IPS-NIHi7 (cell line): ENCODE measurements around the gene GXYLT1.
"Not testable (repeated sequence)": the region's sequence is repeated elsewhere in the genome, so short reads cannot be mapped to it uniquely, and the experiment has no call there.

Experiments
- DNase-seq: peaks from one replicate; pipeline ENCODE4 v3.0.0; 2012; ENCODE audit warnings: mixed read lengths; ENCODE audit errors: extremely low spot score

Gene GXYLT1

DNA sequence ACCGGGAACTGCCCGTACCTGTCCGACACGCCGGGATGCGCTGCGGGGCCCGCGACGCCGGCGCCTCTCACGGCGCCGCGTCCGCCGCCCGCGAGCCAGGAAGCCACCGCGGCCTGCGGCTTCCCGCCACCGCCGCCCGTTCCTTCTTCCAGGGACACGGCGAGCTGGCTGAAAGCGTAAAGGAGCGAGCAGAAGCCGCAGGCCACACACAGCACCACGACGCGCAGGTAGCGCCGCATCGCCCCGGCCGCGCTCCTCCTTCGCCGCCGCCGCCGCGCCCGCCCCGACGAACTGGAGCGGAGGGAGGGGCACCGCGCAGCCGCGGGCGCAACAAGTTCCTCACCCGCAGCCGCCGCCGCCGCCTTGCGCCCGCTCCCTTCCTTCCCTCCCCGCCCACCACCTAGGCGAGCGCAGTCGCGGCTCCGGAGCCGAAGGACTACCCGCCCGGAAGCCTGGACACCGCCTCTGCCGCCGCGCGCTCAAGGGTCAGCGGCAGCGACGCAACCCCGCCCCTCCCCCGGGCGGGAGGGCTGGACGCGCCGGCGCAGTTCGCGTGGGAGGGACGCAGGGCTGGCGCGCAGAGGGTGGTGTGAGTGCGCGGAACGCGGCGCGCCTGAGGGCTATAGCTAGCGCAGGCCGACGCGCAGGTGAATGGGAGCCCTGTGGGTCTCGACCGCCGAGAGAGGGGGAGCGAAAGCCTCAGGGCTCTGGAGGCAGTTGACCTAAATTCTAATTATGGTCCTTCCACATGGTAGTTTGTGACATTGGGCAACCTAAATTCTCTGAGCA lies at the start of gene GXYLT1:
GXYLT1 (minus strand) TSS at position 467 of the 789 bp plus-strand sequence; CDS start at position 239, 228 bp downstream.
- DNase-seq: peak; percentile 90

DNA sequence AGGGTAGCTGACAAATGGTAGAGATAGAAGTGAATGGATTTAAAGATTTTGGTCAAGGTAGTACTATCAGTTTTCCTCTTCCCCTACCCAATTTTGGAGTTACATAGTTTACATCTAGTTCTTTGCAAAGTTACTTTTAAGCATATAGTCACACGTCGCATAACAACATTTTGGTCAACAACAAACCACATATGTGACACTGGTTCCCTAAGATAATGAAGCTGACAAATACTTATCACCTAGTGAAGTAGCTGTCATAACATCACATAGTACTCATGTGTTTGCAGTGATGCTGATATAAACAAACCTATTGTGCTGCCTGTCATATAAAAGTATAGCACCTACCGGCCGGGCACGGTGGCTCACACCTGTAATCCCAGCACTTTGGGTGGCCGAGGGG lies 48.0 kb upstream of the GXYLT1 start:
- no peak for DNase-seq

DNA sequence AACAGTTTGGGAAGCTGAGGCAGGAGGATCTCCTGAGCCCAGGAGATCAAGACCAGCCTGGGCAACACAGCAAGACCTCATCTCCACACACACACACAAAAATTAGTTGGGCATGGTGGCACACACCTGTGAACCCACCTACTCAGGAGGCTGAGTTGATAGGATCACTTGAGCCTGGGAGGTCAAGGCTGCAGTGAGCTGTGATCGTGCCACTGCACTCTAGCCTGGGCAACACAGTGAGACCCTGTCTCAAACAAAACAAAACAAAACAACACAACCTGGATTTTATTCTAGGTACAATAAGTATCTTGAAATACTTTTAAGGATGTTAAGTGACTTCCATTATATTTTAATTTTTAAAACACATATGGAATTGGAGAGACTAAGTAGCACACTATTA lies 47.6 kb upstream of the GXYLT1 start:
- DNase-seq: no peak

- no peak for DNase-seq
Observed at GRCh38 chr12:42190376-42190775, 45.7 kb upstream of the GXYLT1 start.

GRCh38 chr12:42188275-42188674 lies 43.6 kb upstream of the GXYLT1 start:
- DNase-seq: not testable (repeated sequence)

GRCh38 chr12:42187799-42188198 lies 43.1 kb upstream of the GXYLT1 start:
- DNase-seq: no peak

DNA sequence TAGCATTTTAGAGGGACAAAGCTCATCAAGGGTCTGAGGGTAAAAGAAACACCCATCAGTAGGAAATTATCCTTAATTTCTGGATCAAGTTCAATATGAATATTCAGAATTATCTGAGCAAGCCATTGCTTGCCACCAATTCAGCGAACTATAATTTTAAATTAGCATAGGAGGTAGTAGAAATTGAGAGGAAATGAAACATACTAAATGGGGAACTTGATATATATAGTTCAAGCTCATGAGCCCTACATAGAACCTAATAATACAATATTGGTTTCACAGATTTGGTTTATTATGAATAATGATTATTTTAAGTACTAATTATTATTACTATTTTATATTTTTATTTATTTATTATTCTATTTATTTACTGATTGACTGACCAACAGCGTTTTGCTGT lies 42.1 kb upstream of the GXYLT1 start:
- no peak for DNase-seq

- DNase-seq: no peak
Observed at GRCh38 chr12:42182394-42182793, 37.7 kb upstream of the GXYLT1 start.

GRCh38 chr12:42180990-42181596 lies 36.4 kb upstream of the GXYLT1 start:
- no peak for DNase-seq

- DNase-seq: no peak
Observed at GRCh38 chr12:42178101-42178500, 33.4 kb upstream of the GXYLT1 start.

- DNase-seq: no peak
Observed at GRCh38 chr12:42174978-42175377, 30.3 kb upstream of the GXYLT1 start.

DNA sequence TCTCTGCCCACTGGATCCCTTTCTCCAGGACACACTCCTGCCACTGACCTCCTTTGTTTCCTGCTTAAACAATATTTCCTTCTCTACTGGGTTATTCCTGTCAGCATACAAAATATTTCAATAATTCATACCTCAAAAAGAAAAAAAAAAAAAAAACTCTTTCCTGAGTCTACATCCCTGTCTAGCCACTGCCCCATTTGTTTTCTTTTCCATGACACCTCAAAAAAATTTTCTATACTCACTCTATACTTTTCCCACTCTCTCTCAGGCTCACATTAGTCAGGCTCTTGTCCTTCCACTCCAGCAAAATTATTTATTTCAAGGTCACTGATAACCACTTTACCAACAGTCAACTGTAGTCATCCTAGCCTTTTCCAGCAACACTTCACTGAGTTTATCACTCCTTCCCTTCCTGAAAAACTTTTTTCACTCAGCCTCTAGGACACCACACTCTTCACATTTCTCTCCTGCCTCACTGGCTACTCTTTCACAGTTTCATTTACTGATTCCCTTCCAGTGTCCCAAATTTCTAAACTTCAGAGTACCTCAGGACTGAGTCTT lies 29.4 kb upstream of the GXYLT1 start:
- no peak for DNase-seq

GRCh38 chr12:42172441-42173210 lies 28.0 kb upstream of the GXYLT1 start:
- no peak for DNase-seq

GRCh38 chr12:42167711-42168110 lies 23.0 kb upstream of the GXYLT1 start:
- no peak for DNase-seq

DNA sequence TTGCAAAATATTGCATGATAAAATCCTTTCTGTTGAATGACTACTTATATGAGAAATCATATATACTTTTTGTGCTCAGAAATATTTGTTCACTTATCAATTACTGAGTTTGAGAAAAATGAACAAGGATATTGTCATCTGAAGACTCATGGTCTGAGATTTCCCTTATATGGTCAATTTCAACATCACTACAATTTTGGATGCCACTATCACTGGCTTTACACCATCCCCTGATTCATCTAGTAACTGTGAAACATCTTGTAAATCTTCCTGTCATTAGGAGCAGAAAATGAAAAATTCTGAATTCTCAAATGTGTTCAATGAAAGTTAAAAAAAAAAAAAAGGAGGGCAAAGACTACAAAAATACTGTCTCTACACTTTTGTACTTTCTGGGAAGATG lies 21.8 kb upstream of the GXYLT1 start:
- no peak for DNase-seq

- no peak for DNase-seq
Observed at GRCh38 chr12:42163913-42164312, 19.2 kb upstream of the GXYLT1 start.

DNA sequence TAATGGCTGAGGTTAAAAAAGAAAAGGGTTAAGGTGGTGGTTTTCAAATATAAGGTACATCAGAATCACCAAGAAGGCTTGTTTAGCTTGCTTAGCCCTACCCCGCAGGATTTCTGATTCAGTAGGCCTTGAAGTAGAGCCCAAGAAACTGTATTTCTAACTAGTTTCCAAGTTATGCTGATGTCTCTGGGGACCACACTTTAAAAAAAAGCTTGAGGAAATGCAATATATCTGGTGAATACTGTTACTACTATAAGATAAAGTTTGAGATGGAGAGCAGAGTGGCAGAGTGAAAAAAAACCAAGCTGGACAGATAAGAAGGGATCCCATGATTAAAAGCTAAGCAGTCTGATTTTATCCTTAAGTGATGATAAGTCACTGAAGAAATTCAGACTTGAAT lies 18.3 kb upstream of the GXYLT1 start:
- DNase-seq: no peak

- no peak for DNase-seq
Observed at GRCh38 chr12:42162193-42162592, 17.5 kb upstream of the GXYLT1 start.

GRCh38 chr12:42161529-42161928 lies 16.9 kb upstream of the GXYLT1 start:
- DNase-seq: no peak

GRCh38 chr12:42156232-42156631 lies 11.6 kb upstream of the GXYLT1 start:
- no peak for DNase-seq

DNA sequence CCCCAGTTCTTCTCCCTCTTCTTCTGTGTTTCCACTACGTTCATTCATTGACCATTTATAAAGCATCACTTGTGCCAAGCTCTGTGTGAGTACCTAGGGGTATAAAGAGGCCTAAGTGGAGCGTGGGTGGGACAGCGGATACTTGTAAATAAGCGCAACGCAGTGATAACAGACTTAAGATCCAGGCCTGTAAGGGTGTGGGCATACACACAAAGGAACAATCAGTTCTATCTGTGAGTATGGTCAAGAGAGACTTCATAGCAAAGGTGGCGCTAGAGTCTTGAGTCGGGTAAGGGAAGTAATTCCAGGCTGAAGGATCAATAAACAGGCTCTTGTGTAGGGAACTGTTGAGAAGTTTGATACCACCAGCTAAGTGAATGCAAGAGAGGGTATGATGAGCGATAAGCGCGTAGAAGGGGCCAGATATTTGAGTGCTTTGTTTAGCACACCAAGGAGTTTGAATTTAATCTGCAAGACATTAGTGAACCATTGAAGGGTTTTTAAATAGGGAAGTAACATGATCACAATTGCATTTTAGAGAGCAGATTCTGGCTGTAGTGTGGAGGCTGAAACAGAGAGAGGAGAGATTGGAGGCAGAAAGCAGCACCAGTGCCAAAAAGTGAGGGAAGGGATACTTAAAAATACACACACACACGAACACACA lies 1.0 kb upstream of the GXYLT1 start:
- peak; percentile 26 for DNase-seq

DNA sequence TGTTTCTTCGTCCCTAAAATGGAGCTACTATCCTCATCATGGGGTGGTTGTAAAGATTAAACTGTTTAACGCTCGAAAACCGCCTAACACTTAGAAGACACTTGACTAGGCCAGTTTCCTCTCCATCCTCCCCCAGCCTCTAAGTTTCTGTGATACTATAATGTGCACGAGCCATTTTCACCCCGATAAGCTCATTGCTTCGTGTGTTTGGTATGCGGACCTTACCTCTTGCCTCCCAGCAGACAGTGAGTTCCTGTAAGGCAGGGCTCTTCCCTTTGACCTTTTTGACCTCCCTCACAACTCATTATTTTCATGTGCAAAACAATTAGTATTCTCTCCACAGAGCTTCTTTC lies 499 bp upstream of the GXYLT1 start:
- DNase-seq: no peak
